GM15510 (cell line): ENCODE measurements around the gene SERPINA12.

ENCODE experiments used
- POLR2A ChIP-seq: IDR thresholded peaks from 3 replicates; pipeline ENCODE4 v1.6.1; 2011; ENCODE audit warnings: borderline replicate concordance; ENCODE audit not compliant: insufficient read length; ENCODE audit errors: extremely low read depth

Gene SERPINA12

DNA sequence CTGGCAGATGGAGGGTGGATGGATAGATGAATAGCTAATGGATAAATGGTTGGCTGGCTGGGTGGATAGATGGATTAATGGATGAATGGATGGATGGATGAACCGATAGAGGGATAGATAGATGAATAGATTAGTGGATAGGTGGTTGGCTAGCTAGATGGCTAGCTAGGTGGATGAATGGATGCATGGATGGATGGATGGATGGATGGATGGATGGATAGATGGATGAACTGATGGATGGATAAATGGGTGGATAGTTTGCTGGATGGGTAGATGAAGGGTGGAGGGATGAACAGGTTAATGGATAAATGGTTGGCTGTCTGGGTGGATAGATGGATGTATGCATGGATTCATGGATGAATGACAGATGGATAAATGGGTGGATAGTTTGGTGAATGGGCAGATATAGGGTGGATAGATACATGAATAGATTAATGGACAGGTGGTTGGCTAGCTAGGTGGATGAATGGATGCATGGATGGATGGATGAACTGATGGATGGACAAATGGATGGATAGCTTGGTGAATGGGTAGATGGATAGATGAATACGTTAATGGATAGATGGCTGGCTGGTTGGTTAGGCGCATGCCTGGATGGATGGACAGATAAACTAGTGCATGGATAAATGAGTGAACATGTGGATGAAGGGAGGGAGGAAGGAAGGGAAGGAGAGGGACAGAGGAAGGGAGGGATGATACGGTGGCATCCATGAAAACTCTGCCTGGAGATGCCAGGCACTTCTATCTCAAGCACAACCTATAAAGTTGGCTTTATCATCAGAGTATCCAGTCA, 41.3 kb downstream of the SERPINA12 start:
- TF ChIP-seq POLR2A, result no peak

DNA sequence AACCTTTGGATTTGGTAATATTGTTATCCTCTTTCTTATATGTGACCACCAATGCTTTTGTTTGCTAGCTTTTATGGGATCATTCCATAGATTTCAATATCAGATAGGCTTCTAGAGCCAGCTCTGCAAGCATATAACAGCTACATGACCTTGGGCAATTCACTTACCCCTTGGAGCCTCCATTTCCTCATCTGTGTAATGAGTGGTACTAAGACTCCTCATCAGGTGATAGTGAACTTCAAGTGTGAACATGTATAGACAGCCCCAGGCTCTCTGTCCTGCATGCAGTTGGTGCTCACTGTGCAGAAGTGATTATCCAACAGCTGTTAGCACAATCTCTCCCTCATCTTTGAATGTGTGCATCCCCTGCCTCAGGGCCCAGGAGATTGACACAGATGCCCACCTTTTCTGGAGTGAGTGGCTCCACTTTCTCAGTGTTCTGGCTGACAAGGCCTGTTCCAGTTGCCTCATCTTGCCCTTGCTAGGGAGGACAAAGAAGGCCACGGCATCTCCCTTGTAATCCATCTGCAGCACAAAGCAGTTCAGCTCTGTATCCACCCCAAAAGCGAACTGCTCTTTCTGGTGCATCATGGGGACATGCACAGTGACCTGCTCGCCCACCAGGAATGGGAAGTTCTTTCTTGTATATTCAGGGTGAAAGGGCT, 42.4 kb downstream of the SERPINA12 start:
- no peak for TF ChIP-seq POLR2A

DNA sequence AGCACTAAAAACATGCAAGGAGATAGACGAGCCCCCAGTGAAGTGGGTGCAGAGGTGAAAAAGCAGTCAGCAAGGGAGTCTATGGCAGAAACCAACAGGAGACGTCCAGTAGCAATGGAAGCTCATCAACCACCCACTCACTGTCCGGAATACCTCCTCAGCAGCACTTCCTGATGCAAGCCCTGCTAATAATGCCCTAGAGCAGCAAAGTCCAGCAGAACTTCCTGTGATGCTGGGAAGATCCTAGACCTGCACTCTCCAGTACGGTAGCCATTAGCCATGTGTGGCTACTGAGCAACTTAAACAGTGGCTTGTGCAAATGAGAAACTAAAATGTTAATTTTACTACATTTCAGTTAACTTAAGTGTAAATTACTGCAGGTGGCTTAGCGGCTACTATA, 44.2 kb downstream of the SERPINA12 start:
- TF ChIP-seq POLR2A, result no peak

DNA sequence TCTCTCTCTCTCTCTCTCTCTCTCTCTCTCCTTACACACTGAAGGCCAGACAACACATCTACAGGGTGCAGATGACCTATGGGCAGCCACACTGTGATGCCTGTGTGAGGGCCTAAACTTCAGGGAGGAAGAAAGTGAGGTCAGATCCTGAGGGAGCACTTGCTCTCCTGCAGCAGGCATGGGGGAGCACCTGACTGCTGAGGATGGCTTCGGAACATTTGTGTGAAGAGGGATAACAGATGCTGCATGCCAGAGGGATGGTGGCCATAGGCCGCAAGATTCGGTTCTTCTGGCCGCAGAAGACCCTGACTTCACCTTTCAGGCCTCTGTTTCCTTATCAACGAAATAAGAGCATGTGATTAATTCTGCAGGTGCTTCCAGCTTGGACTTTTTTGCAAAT, 45.0 kb downstream of the SERPINA12 start:
- no peak for TF ChIP-seq POLR2A

DNA sequence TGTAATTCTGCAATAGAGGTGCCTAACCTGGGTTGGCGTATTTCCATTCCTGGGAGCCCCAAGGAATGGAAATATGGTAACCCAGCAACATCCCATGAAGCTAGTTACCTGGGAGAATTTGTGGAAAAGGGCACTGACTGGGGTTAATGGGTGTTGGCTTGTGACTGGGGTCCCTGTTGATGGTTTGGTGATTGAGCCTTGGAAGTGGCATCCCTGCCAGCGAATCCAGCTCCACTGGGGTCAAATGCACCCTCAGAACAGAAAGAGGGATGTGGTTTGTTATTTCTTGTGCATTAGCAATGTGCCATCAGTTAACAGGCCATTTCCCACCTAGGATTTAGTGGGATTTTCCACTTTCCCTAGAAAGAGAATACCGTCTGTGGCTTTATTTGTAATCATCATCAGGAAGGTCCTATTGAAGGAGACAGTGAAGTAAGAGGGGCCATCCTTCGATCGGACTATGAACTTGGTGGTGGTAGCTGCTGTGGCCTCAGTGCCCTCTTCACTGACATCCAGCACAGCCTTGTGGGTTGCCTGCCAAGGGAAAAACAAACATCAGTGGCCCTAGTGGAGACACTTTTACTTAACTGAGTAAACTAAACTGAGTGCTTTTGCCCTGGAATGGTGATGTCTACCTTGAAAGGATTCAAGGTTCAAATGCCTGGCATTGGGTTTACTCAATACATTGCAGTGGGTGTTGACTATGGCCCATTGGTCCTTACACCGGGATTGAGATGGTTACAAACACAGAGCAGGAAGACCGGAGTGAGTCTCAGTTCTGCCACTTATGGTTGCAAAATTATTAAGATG, 46.3 kb downstream of the SERPINA12 start:
- no peak for TF ChIP-seq POLR2A

DNA sequence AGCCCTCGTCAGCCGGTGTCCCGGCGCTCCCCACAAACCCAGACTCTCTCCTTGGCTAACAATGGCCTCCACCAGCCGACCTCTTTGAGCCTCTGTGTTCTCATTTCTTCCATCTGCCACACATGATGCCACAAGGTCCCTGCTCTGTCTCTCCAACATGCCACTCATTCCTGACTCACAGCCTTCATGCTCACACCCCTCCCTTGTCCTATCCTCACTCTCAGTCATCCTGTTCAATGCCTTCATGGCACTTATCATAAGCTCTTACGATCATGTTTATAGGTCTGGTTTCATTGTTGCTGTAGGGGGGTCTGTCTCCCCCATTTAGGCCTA, 47.1 kb downstream of the SERPINA12 start:
- TF ChIP-seq POLR2A, result no peak

DNA sequence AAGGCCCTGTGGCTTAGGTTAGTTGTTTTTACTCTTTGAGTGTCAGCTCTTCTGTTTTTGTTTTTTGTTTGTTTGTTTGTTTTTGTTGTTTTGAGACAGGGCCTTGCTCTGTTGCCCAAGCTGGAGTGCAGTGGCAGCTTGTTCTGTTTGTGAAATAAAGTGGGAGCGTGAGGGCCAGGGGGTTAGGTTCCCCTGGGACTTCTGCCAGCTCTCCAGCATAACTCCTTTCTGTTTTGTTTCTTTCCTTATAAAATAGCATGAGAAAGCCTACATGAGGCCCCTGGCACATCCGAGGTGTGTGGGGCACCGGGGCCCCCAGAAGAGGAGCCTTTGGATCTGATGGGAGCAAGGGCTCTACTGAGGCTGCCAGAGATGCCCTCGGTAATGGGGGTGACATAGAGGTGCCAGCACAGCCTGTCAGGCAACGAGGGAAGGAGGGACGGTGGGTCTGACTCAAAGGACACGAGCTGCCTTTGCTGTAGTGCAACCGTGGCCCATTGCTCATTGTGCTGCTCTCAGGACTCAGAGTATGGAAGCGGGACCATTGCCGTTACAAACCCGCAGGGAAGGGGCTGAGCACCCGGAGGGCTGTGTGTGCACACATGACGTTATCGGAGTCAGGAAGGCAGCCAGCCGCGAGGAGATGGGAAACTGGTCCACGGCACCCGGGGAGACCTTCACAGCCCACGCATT, 47.6 kb downstream of the SERPINA12 start:
- no peak for TF ChIP-seq POLR2A

DNA sequence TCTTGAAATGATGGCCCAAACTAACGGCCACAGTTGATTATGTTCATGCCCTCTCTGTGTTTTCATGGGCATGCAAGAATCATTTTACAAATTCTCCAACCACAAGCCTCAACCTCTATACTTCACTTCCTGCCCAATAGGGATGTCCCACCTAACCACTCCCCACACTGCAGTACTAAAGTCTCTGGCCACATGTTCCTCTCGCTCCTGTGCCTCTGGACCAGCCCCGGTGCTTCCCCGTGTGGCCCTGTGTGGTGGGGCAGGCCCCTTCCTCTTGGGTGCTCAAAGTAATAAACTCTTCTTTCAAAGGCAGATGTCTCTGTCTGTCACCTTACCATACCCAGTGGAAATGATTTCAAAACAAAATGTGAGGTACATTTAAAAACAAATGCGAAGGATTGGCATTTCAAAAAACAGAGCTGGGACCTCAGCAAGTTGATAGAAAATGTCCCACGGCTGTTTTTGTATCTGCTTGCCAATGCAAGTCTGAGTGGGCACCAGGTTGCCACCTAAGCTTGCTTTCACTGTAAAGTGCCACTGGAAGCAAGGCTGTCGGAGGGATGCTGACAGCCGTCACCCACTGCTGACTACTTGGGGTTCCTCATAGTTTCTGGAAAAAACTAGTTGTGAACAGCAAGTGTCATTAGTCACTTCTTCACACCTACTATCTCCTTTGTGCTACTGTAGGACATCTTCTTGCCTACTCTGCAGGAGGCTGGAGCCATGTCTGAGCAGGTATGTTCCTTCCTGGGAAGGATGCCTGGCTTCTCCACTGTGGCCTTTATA, 48.4 kb downstream of the SERPINA12 start:
- no peak for TF ChIP-seq POLR2A

DNA sequence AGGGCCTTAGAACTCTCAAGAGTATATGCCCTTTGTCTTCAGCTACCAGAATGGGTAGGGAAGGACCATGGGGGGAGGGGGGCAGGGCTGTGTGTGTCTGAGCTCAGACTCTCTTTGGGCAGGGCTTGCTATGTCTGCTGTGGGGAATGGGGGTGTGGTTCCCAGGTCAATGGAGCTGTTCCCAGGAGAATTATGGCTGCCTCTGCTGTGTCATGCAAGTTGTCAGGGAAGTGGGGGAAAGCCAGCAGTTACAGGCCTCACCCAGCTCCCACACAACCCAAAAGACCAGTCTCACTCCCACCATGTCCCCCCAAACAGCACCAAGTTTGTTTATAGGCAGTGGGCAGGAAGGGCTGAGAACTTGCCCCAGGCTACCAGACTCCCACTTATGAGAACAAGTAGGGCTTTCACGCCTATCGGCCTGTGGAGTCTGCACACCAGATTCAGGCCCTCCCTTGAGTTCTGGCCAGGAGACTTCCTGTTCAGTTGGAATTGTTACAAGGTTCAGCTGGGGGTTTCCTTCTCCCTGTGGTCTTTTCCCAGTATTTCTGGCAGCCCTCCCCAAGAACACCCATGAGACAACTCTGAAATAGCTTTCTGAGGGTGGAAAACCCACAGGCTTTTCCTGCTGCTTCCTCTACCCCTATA, 50.6 kb downstream of the SERPINA12 start:
- TF ChIP-seq POLR2A, result no peak

DNA sequence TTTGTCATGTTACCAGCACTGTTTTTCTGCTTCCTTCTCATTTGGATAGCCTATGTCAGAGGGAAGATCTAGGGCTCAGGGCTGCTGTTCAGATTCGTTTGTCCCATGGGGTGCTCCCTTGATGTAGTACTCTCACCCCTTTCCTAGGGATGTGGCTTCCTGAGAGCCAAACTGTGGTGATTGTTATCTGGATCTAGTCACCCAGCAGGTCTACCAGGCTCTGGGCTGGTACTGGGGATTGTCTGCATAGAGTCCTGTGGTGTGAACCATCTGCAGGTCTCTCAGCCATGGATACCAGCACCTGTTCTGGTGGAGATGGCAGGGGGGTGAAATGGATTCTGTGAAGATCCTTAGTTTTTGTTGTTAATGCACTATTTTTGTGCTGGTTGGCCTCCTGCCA, 51.2 kb downstream of the SERPINA12 start:
- no peak for TF ChIP-seq POLR2A

DNA sequence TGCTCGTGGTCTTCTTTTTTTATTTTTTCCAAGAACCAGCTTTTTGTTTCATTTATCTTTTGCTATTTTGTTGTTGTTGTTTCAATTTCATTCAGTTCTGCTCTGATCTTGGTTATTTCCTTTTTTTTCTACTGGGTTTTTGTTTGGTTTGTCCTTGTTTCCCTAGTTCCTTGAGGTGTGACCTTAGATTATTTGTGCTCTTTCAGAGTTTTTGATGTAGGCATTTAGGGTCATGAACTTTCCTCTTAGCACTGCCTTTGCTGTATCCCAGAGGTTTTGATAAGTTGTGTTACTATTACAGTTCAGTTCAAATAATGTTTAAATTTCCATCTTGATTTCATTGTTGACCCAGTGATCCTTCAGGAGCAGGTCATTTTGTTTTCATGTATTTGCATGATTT, 53.3 kb downstream of the SERPINA12 start:
- TF ChIP-seq POLR2A, result no peak

DNA sequence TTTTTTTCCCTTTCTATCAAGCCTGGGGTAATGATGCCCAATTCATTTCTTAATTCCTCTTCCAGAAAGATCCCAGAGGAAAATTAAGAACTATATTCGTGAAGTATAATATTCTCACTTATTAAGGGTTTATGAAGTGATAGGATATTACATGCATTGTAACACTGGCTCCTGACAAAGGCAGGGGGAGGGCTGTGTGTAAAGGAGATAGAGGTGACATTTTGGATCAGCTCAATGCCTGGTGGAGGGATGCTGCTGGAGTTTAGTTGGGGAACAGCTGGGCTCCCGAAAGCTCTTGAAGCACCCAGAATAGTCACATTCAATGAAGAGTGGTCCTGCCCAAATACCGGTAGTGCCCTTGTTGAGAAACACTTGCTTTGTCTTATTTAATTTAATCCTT, 57.4 kb downstream of the SERPINA12 start:
- no peak for TF ChIP-seq POLR2A

DNA sequence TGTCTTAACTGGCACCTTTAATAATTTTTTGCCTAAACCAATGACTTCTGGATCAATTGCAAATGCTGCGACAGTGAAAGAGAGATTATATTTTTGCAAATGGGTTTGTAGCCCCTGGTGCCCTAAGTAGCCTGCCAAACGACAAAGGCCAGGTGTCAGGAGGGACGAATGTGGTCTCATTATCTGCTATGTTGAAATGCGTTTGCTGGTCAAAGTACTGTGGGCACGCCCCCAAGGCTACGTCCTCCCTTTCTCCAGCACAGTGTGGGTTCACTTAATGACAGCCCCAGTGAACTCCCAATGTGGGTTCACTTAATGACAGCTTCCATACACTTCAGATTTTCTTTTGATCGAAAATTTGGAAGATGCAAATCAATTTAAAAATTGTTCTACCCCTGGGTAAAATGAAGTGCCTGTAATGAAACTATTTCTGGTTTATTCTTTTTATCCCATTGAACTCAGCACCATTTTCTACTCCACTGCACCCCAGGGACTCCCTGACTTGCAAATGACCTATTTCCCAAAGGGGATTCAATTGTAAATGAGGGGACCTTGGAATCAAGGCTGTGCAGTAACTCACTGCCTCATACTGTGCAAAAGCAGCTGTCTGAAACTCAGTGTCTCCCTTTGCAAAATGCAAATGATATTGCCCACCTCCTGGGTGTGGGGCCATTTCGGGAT, 58.0 kb downstream of the SERPINA12 start:
- no peak for TF ChIP-seq POLR2A
